Activated B cell treated with CpG ODN at 0.5 μM for 24 hours (primary cell): Measurements from ENCODE around the gene WNK2. TPM values are rescaled to one million over a fixed set of nuclear protein-coding genes. Genes with fewer than 3 reads are reported as not detected.

ENCODE experiments used
- ATAC-seq: fragments of 200-7000 bp; cut with Tn5 transposase; one replicate; pipeline ENCODE4 v1.10.0; 2021; ENCODE audit warnings: low read depth, mild to moderate bottlenecking, moderate library complexity
- CTCF ChIA-PET: fragments of 350-600 bp; sonication (Branson Sonifier 250); formaldehyde crosslinking; loops from one replicate; lab custom pipeline; 2021; ENCODE audit warnings: antibody characterized with exemption; lab: Charles Lee
- POLR2A ChIA-PET: fragments of 350-600 bp; sonication (Branson Sonifier 250); formaldehyde crosslinking; loops from one replicate; lab custom pipeline; 2021; ENCODE audit warnings: antibody characterized with exemption; lab: Charles Lee
- DNase-seq: peaks from one replicate; pipeline ENCODE4 v3.0.0; 2022
- H3K27ac Mint-ChIP-seq: one replicate; pipeline ENCODE4 v1.8.0; 2020; ENCODE audit warnings: mixed read lengths
- H3K27me3 Mint-ChIP-seq: one replicate; pipeline ENCODE4 v1.8.0; 2021; ENCODE audit warnings: mixed read lengths
- H3K36me3 Mint-ChIP-seq: one replicate; pipeline ENCODE4 v1.8.0; 2021; ENCODE audit warnings: low read depth, mixed read lengths
- H3K4me1 Mint-ChIP-seq: one replicate; pipeline ENCODE4 v1.8.0; 2021; ENCODE audit warnings: mixed read lengths
- H3K4me3 Mint-ChIP-seq: one replicate; pipeline ENCODE4 v1.8.0; 2020; ENCODE audit warnings: mild to moderate bottlenecking, mixed read lengths
- H3K9me3 Mint-ChIP-seq: one replicate; pipeline ENCODE4 v1.8.0; 2020; ENCODE audit warnings: mixed read lengths
- CTCF ChIP-seq: fragments of 200-600 bp; IDR thresholded peaks from one replicate; pipeline ENCODE4 v1.8.0; 2022; ENCODE audit warnings: antibody characterized with exemption, mild to moderate bottlenecking
- intact Hi-C: fragments of 100-400 bp; cut with micrococcal nuclease; formaldehyde crosslinking; loops from one replicate; pipeline ENCODE4 v1.15.1; 2024
- total RNA-seq: library from RNA; stranded (reverse); gene quantifications from 2 replicates; pipeline ENCODE4 v1.2.3, GENCODE V29; 2022

WNK2 gene
- total RNA-seq, 1 donor from 2014 or later: 0.24 TPM

DNA sequence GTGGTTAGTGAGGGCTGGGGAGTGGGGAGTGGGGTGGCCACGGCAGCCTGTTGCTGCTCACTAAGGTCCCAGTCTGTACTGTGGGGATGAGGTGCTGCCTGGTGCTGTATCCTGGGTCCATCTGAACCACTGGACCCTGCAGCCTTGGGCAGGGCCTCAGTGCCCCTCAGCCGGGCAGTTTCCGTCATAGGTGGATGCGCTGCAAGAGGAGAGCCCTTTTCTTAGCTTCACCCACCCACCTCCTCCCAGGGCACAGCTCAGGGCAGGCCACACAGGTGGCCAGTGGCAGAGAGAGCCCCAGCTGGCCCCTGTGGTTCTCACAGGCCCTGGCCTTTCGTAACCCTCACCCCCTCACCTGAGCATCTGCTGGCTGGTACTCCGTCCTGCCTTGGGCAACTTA lies 46.2 kb downstream of the WNK2 start:
- Mint-ChIP-seq H3K4me1 (peaks cover 11% of the 10 kb centered on the region), H3K27ac (no peak overlapping the region), H3K9me3 (no peaks in the 10 kb centered on the region), H3K36me3 (no peaks in the 10 kb centered on the region), H3K4me3 (no peak overlapping the region), H3K27me3 (peaks cover 16% of the 10 kb centered on the region)
- ATAC-seq (no peak), DNase-seq (no peak)
- POLR2A ChIA-PET: no interaction called here
- intact Hi-C loops: no loop called here
- CTCF ChIA-PET: no interaction called here
- no peak for TF ChIP-seq CTCF

GRCh38 chr9:93230601-93231000 lies 46.7 kb downstream of the WNK2 start:
- no peak for DNase-seq
- CTCF ChIA-PET: no interaction called here
- intact Hi-C loops: no loop called here
- no peak for TF ChIP-seq CTCF
- Mint-ChIP-seq H3K36me3 (no peaks in the 10 kb centered on the region), H3K9me3 (no peaks in the 10 kb centered on the region), H3K4me3 (no peak overlapping the region), H3K27ac (no peak overlapping the region), H3K27me3 (peaks cover 16% of the 10 kb centered on the region), H3K4me1 (peaks cover 7% of the 10 kb centered on the region)
- ATAC-seq: no peak
- POLR2A ChIA-PET: no interaction called here

DNA sequence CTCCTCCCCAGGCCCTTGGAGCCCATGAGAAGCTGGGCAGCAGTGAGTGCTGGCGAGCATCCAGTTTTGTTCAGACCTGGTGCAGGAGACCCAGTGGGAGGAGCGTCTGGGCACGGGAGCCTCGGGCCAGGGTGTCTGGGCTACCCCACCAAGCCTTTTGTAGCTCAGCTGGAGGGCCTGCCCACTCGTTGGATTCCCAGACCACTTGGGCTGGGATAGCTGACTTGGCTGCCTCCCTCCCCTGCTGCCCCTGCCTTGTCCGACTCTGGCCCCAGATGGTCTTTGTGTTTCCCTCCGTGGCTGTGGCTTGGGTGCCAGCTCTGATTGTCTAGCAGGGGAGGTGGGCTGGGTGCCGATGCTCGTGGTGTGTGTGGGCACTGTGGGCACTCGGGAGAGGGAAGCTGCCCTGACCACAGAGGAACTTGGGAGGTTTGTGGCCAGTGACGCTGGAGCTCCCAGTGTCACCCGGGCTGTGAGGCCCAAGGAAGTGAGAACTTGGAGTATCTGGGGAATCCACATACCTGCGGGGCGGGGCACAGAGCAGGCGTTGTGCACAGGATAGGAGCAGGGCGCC lies 47.3 kb downstream of the WNK2 start:
- CTCF ChIA-PET: no interaction called here
- Mint-ChIP-seq H3K27ac (no peak overlapping the region), H3K4me3 (no peak overlapping the region), H3K27me3 (peaks cover 18% of the 10 kb centered on the region), H3K9me3 (no peaks in the 10 kb centered on the region), H3K4me1 (peaks cover 1% of the 10 kb centered on the region), H3K36me3 (no peaks in the 10 kb centered on the region)
- no peak for TF ChIP-seq CTCF
- POLR2A ChIA-PET: no interaction called here
- intact Hi-C loops: no loop called here
- ATAC-seq (no peak), DNase-seq (no peak)

DNA sequence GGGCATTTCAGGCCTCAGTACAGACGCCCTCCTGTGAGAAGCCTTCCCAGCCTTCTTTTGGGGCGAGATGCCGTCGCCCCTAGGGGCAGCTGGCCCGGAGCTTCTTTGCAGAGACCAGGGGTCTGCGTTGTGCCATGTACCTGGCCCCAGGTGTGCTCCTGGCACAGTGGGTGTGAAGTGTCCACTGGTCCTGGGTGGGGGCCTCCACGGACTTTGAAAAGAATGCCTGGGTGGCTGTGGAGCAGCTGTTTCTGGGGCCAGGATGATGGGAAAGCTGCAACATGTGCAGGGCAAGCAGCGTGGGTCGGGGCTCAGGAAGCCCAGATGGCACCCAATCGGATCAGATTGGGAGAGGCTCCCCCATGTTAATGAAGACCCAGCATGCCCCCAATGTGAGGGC lies 47.8 kb downstream of the WNK2 start:
- intact Hi-C loops: no loop called here
- Mint-ChIP-seq H3K27ac (no peak overlapping the region), H3K36me3 (no peaks in the 10 kb centered on the region), H3K9me3 (no peaks in the 10 kb centered on the region), H3K27me3 (peaks cover 18% of the 10 kb centered on the region), H3K4me1 (no peaks in the 10 kb centered on the region), H3K4me3 (no peak overlapping the region)
- POLR2A ChIA-PET: no interaction called here
- no peak for TF ChIP-seq CTCF
- CTCF ChIA-PET: no interaction called here
- DNase-seq (no peak), ATAC-seq (no peak)

- H3K4me1 Mint-ChIP-seq: no peaks in the 10 kb centered on the region
- DNase-seq (no peak), ATAC-seq (no peak)
- TF ChIP-seq CTCF: no peak
- POLR2A ChIA-PET: no interaction called here
- H3K27me3 Mint-ChIP-seq: peaks cover 18% of the 10 kb centered on the region
- no peak overlapping the region for H3K4me3 Mint-ChIP-seq
- H3K9me3 Mint-ChIP-seq: no peaks in the 10 kb centered on the region
- H3K27ac Mint-ChIP-seq: no peak overlapping the region
- H3K36me3 Mint-ChIP-seq: no peaks in the 10 kb centered on the region
- CTCF ChIA-PET: no interaction called here
- intact Hi-C loops: no loop called here
Observed at GRCh38 chr9:93232388-93232960, 48.5 kb downstream of the WNK2 start.
